H1 (cell line): ENCODE measurements around the gene ADAM12. TPM values are rescaled to one million over a fixed set of nuclear protein-coding genes. Genes with fewer than 3 reads are reported as not detected.

Experiments
- CTCF ChIA-PET: fragments of 300-600 bp; sonication (Branson Sonifier 250); formaldehyde crosslinking; loops from one replicate; lab custom pipeline; 2021; ENCODE audit not compliant: partially characterized antibody; lab: Charles Lee
- POLR2A ChIA-PET: fragments of 300-600 bp; sonication (Branson Sonifier 250); formaldehyde crosslinking; loops from one replicate; lab custom pipeline; 2021; ENCODE audit warnings: inconsistent platforms; ENCODE audit not compliant: partially characterized antibody; lab: Charles Lee
- DNase-seq, 2 experiments: peaks; one replicate each; pipeline versions ENCODE4 v3.0.0 to v3.0.0-alpha.2; 2010 to 2022; ENCODE audit warnings: low spot score in 2 of 2, low read depth in 1 of 2, mixed read lengths in 1 of 2
- FAIRE-seq: peaks from 2 replicates; lab custom pipeline; 2011; peaks lifted over from hg19 to GRCh38; lab: Jason Lieb, UNC
- H2AFZ ChIP-seq: 2 replicates; pipeline ENCODE4 v1.8.1; 2012; ENCODE audit warnings: low read length, inconsistent platforms
- H2AK5ac ChIP-seq: 2 replicates; pipeline ENCODE4 v1.6.1; 2013; ENCODE audit warnings: low read depth, low read length
- H2BK120ac ChIP-seq: replicated peaks from 2 replicates; pipeline ENCODE3; 2013; ENCODE audit warnings: low read depth, low read length, inconsistent platforms
- H2BK12ac ChIP-seq: 2 replicates; pipeline ENCODE4 v1.6.1; 2013; ENCODE audit warnings: low read depth, low read length
- H2BK15ac ChIP-seq: 2 replicates; pipeline ENCODE4 v1.6.1; 2013; ENCODE audit warnings: low read length
- H2BK20ac ChIP-seq: 2 replicates; pipeline ENCODE4 v1.6.1; 2013; ENCODE audit warnings: low read length
- H2BK5ac ChIP-seq: 2 replicates; pipeline ENCODE4 v1.6.1; 2013; ENCODE audit warnings: low read depth, low read length
- H3K14ac ChIP-seq: 2 replicates; pipeline ENCODE4 v1.6.1; 2013; ENCODE audit warnings: inconsistent platforms; ENCODE audit not compliant: insufficient read length
- H3K18ac ChIP-seq: 2 replicates; pipeline ENCODE4 v1.6.1; 2013; ENCODE audit warnings: low read length; ENCODE audit errors: extremely low read depth
- H3K23ac ChIP-seq: 2 replicates; pipeline ENCODE4 v1.6.1; 2013; ENCODE audit warnings: inconsistent platforms; ENCODE audit not compliant: insufficient read length
- H3K23me2 ChIP-seq: 2 replicates; pipeline ENCODE4 v1.6.1; 2013; ENCODE audit warnings: low read depth, low read length
- H3K27ac ChIP-seq: 2 replicates; pipeline ENCODE4 v1.6.1; 2011; ENCODE audit warnings: low read depth, low read length, inconsistent platforms
- H3K27me3 ChIP-seq, 4 experiments: replicated peaks in 1 of 4; 1 replicate in 1 of 4; 2 replicates in 3 of 4; pipeline versions ENCODE4 v1.6.1 to v1.8.1; 2011 to 2013; ENCODE audit warnings: low read length in 3 of 4, mild to moderate bottlenecking in 3 of 4, inconsistent platforms in 2 of 4, mixed read lengths in 2 of 4, moderate library complexity in 1 of 4; ENCODE audit not compliant: control insufficient read depth in 3 of 4, insufficient read depth in 3 of 4; ENCODE audit errors: extremely low read depth in 1 of 4
- H3K36me3 ChIP-seq, 4 experiments: 2 replicates each; pipeline versions ENCODE4 v1.6.1 to v1.8.1; 2011 to 2013; ENCODE audit warnings: mild to moderate bottlenecking in 4 of 4, low read length in 3 of 4, moderate library complexity in 2 of 4, control low read depth in 1 of 4, inconsistent platforms in 1 of 4; ENCODE audit not compliant: insufficient read depth in 4 of 4, control insufficient read depth in 2 of 4
- H3K4ac ChIP-seq: replicated peaks from 2 replicates; pipeline ENCODE3; 2013; ENCODE audit warnings: low read length, low read depth, mixed read lengths, inconsistent platforms; ENCODE audit not compliant: insufficient read length
- H3K4me1 ChIP-seq, 4 experiments: replicated peaks in 1 of 4; 1 replicate in 1 of 4; 2 replicates in 3 of 4; pipeline versions ENCODE4 v1.6.1 to v1.8.1; 2011 to 2013; ENCODE audit warnings: low read length in 3 of 4, inconsistent platforms in 2 of 4, mixed read lengths in 1 of 4; ENCODE audit not compliant: insufficient read depth in 4 of 4, control insufficient read depth in 3 of 4
- H3K4me2 ChIP-seq, 2 experiments: 2 replicates each; pipeline versions ENCODE4 v1.6.1 to v1.8.1; 2011 to 2013; ENCODE audit warnings: low read depth in 2 of 2, low read length in 2 of 2, control low read depth in 1 of 2, inconsistent platforms in 1 of 2, mild to moderate bottlenecking in 1 of 2; ENCODE audit not compliant: insufficient read depth in 1 of 2
- H3K4me3 ChIP-seq, 4 experiments: fragments of 200-600, 300-600 bp in 1 of 4; sonication (generic), shearing (Covaris generic), sonication (Bioruptor Twin) in 1 of 4; 2 replicates each; pipeline versions ENCODE4 v1.5.1 to v1.8.1; 2011 to 2016; ENCODE audit warnings: low read length in 4 of 4, low read depth in 3 of 4, control low read depth in 2 of 4, inconsistent platforms in 2 of 4, mild to moderate bottlenecking in 2 of 4, mixed read lengths in 1 of 4, moderate library complexity in 1 of 4; ENCODE audit not compliant: insufficient read depth in 2 of 4; ENCODE audit errors: extremely low read depth in 1 of 4
- H3K56ac ChIP-seq: replicated peaks from 2 replicates; pipeline ENCODE3; 2013; ENCODE audit warnings: low read depth, mild to moderate bottlenecking, mixed read lengths, low read length, inconsistent platforms; ENCODE audit not compliant: insufficient read length
- H3K79me1 ChIP-seq: 2 replicates; pipeline ENCODE4 v1.6.1; 2013; ENCODE audit warnings: low read depth, low read length, control low read depth
- H3K79me2 ChIP-seq, 2 experiments: 2 replicates each; pipeline versions ENCODE4 v1.6.1 to v1.8.1; 2012 to 2013; ENCODE audit warnings: low read length in 2 of 2, mild to moderate bottlenecking in 2 of 2, inconsistent platforms in 1 of 2; ENCODE audit not compliant: insufficient read depth in 2 of 2, control insufficient read depth in 1 of 2
- H3K9ac ChIP-seq, 4 experiments: replicated peaks in 1 of 4; 1 replicate in 1 of 4; 2 replicates in 3 of 4; pipeline versions ENCODE4 v1.6.1 to v1.8.1; 2011 to 2013; ENCODE audit warnings: low read depth in 3 of 4, low read length in 3 of 4, control low read depth in 2 of 4, mild to moderate bottlenecking in 2 of 4, moderate library complexity in 2 of 4, inconsistent platforms in 1 of 4; ENCODE audit errors: extremely low read depth in 1 of 4
- H3K9me3 ChIP-seq, 2 experiments: 2 replicates each; pipeline versions ENCODE4 v1.6.1 to v1.8.1; 2012 to 2013; ENCODE audit warnings: mild to moderate bottlenecking in 2 of 2, moderate library complexity in 2 of 2, control low read depth in 1 of 2, inconsistent platforms in 1 of 2, low read depth in 1 of 2, low read length in 1 of 2, mixed read lengths in 1 of 2; ENCODE audit not compliant: insufficient read depth in 2 of 2
- H4K20me1 ChIP-seq, 2 experiments: replicated peaks in 1 of 2; 2 replicates each; pipeline versions ENCODE3 to v1.8.1; 2011 to 2013; ENCODE audit warnings: inconsistent platforms in 2 of 2, low read length in 2 of 2, mild to moderate bottlenecking in 1 of 2; ENCODE audit not compliant: insufficient read depth in 2 of 2, control insufficient read depth in 1 of 2
- H4K5ac ChIP-seq: 2 replicates; pipeline ENCODE4 v1.6.1; 2013; ENCODE audit warnings: low read length, low read depth, mixed read lengths, inconsistent platforms; ENCODE audit not compliant: insufficient read length
- H4K8ac ChIP-seq: 2 replicates; pipeline ENCODE4 v1.8.0; 2013; ENCODE audit warnings: mild to moderate bottlenecking, moderate library complexity, low read length, inconsistent platforms; ENCODE audit not compliant: insufficient read depth; ENCODE audit errors: extremely low read depth
- H4K91ac ChIP-seq: replicated peaks from 2 replicates; pipeline ENCODE3; 2013; ENCODE audit warnings: low read length, mixed read lengths, inconsistent platforms; ENCODE audit not compliant: insufficient read length
- BCL11A ChIP-seq, 2 experiments: IDR thresholded peaks; one replicate each; pipeline ENCODE4 v1.6.1; 2011; ENCODE audit warnings: low read depth in 2 of 2, low read length in 2 of 2, mild to moderate bottlenecking in 2 of 2
- HDAC2 ChIP-seq, 2 experiments: fragments of 300-600 bp in 1 of 2; sonication (generic) in 1 of 2; IDR thresholded peaks; 2 replicates each; pipeline ENCODE4 v1.6.1; 2011 to 2012; ENCODE audit warnings: low read depth in 2 of 2, low read length in 2 of 2, mild to moderate bottlenecking in 2 of 2, moderate library complexity in 2 of 2, borderline replicate concordance in 1 of 2, inconsistent platforms in 1 of 2
- MAFK ChIP-seq: IDR thresholded peaks from 2 replicates; pipeline ENCODE4 v1.6.1; 2012; ENCODE audit warnings: low read depth, mild to moderate bottlenecking, improper control_type of control experiment, low read length
- RAD21 ChIP-seq, 2 experiments: IDR thresholded peaks in 1 of 2; conservative IDR thresholded peaks in 1 of 2; 2 replicates each; pipeline ENCODE4 v1.6.1; 2011; ENCODE audit warnings: low read depth in 2 of 2, low read length in 2 of 2, improper control_type of control experiment in 1 of 2, inconsistent platforms in 1 of 2, mild to moderate bottlenecking in 1 of 2, moderate library complexity in 1 of 2
- RBBP5 ChIP-seq: IDR thresholded peaks from 2 replicates; pipeline ENCODE4 v1.7.1; 2012; ENCODE audit warnings: low read depth, mild to moderate bottlenecking, inconsistent platforms, low read length, moderate library complexity, borderline replicate concordance
- SP2 ChIP-seq: IDR thresholded peaks from 2 replicates; pipeline ENCODE4 v1.6.1; 2012; ENCODE audit warnings: mild to moderate bottlenecking, low read length, inconsistent platforms
- SRF ChIP-seq: IDR thresholded peaks from 2 replicates; pipeline ENCODE4 v1.6.1; 2011; ENCODE audit warnings: mild to moderate bottlenecking, low read depth, low read length, moderate library complexity
- WGBS, 2 experiments: shearing (Covaris generic) in 1 of 2; methylation state at CpG; one replicate each; pipeline versions ENCODE4 v1.1.6 to v1.1.7; 2013 to 2015; ENCODE audit warnings: low lambda C conversion rate in 2 of 2, mixed read lengths in 2 of 2, inconsistent platforms in 1 of 2, low coverage in 1 of 2, missing lambda C conversion rate in 1 of 2; ENCODE audit not compliant: insufficient replicate concordance in 2 of 2, insufficient coverage in 1 of 2, insufficient read length in 1 of 2; ENCODE audit errors: extremely low coverage in 1 of 2, missing lambda C conversion rate in 1 of 2; 5-methylcytosine and 5-hydroxymethylcytosine counted together
- polyA plus RNA-seq, 7 experiments: library from polyadenylated mRNA; depleted of rRNA in 3 of 7; stranded (reverse) in 5 of 7; unstranded in 2 of 7; fragments of >200 nt in 5 of 7; fragments of 200-250 nt in 2 of 7; gene quantifications; 1 replicate in 5 of 7; 2 replicates in 1 of 7; 4 replicates in 1 of 7; pipeline versions ENCODE4 v1.2.1 to v1.2.3, GENCODE V29; 2011 to 2013; ENCODE audit warnings: missing spikeins in 2 of 7, mixed read lengths in 2 of 7
- total RNA-seq: library from RNA; stranded (reverse); fragmentation: NEBNext Ultra II Directional; extraction: Animal tissue kit (Norgen Biotek cat#: 25700); gene quantifications from 2 replicates; pipeline ENCODE4 v1.2.1, GENCODE V29; 2021

The ADAM12 gene
- total and polyA plus RNA-seq, 2 of the 8 experiments (the other 6 are each of a cell fraction or from before 2014, with no cell fraction given) = 0.07 to 0.17 TPM

DNA sequence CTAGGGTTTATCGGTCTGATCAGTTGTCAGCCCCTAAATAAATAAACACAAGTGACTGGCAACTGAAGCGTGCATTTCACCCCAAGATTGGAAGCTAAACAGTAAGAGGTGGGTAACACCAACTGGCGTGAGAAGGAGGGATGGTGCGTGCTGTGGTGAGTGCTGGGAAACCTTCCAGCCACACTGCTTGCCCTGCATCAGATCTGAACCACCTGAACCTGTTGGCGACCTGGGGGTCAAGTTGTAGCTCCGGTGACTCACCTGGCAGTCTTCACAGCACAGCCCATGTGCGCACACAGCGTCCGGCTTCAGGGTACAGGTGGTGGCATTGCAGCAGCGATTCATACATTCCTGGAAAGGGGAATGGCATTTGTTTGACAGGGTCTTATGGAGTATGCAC lies 321.8 kb downstream of the ADAM12 start:
- ChIA-PET CTCF (interaction anchor here (0.7 kb wide), 1 partner anchor 14 kb away, joined by 3 read pairs; no protein-coding TSS in a partner anchor), POLR2A (no interaction called here)
- Histone ChIP-seq H3K36me3 (no peaks in the 10 kb centered on the region), H3K9me3 (no peaks in the 10 kb centered on the region), H2BK15ac (0 out of 2 replicates have a peak overlapping the region, but pooled peaks have one; percentile 19), H4K8ac (no peak overlapping the region), H3K79me1 (no peaks in the 10 kb centered on the region), H3K79me2 (no peaks in the 10 kb centered on the region), H3K27ac (no peak overlapping the region), H3K4me1 (peaks cover 0 to 2% (median 0%) of the 10 kb centered on the region in 4 experiments; a peak in 1 of 7 replicates), H3K14ac (no peak overlapping the region), H3K4me3 (no peak overlapping the region), H4K20me1 (no peaks in the 10 kb centered on the region), H4K5ac (no peak overlapping the region), H3K56ac (no peak overlapping the region), H3K27me3 (no peaks in the 10 kb centered on the region), H3K18ac (no peak overlapping the region), H3K23me2 (no peaks in the 10 kb centered on the region; the same call in 1 of the 2 replicates), H2AK5ac (no peak overlapping the region), H2BK120ac (no peak overlapping the region), H4K91ac (no peak overlapping the region), H3K4me2 (no peak overlapping the region), H2BK5ac (no peak overlapping the region), H2BK20ac (no peak overlapping the region), H2BK12ac (no peak overlapping the region), H2AFZ (no peak overlapping the region), H3K9ac (no peak overlapping the region), H3K23ac (no peak overlapping the region), H3K4ac (no peak overlapping the region)
- DNase-seq (no peak), FAIRE-seq (no peak)
- TF ChIP-seq RBBP5 (no peak), SRF (no peak), SP2 (no peak), RAD21 (IDR thresholded peaks at IDR 0.05 in 1 of 2, conservative IDR thresholded peaks at IDR 0.05 in 1 of 2; ENCODE audit: low read depth in 2 of 2, low read length in 2 of 2) (no peak), MAFK (no peak), BCL11A (IDR thresholded peaks at IDR 0.05; ENCODE audit: low read depth in 2 of 2, low read length in 2 of 2) (no peak), HDAC2 (IDR thresholded peaks at IDR 0.05; ENCODE audit: borderline replicate concordance in 1 of 2, low read depth in 2 of 2, low read length in 2 of 2) (no peak)
- WGBS, 2 experiments = 89% methylated on average over 10 of the region's 10 CpGs; no CpG with 5 or more reads in 1 of the 2 experiments
